GM12801 (cell line): Measurements from ENCODE around the gene PSME4.

ENCODE experiments used
- CTCF ChIP-seq: IDR thresholded peaks from one replicate; pipeline ENCODE4 v1.5.1; 2011; ENCODE audit warnings: control low read depth; ENCODE audit not compliant: insufficient read length; ENCODE audit errors: extremely low read depth

Gene PSME4

GRCh38 chr2:53820711-53821110, 150.1 kb downstream of the PSME4 start:
- TF ChIP-seq CTCF = no peak

- no peak for TF ChIP-seq CTCF
Observed at GRCh38 chr2:53820048-53820447, 150.7 kb downstream of the PSME4 start.

GRCh38 chr2:53819634-53820033, 151.2 kb downstream of the PSME4 start:
- no peak for TF ChIP-seq CTCF

GRCh38 chr2:53818854-53819435, 151.8 kb downstream of the PSME4 start:
- TF ChIP-seq CTCF = no peak
